Skeletal muscle cell (primary cell): ENCODE measurements around the gene MVB12B.
A peak's percentile ranks its signal among the peaks of the same experiment; 100 is the strongest.

Experiments used
- DNase-seq: peaks from one replicate; pipeline ENCODE4 v3.0.0-alpha.2; 2010; ENCODE audit warnings: low read depth
- H3K4me3 ChIP-seq: 2 replicates; pipeline ENCODE4 v1.5.1; 2011; ENCODE audit warnings: low read depth, mild to moderate bottlenecking, control low read depth, low read length, moderate library complexity

The MVB12B gene

GRCh38 chr9:126494746-126495145, 168.1 kb downstream of the MVB12B start:
- no peak for DNase-seq
- no peak overlapping the region for H3K4me3 ChIP-seq

- no peak for DNase-seq
- no peak overlapping the region for H3K4me3 ChIP-seq
Observed at GRCh38 chr9:126495411-126496180, 169.0 kb downstream of the MVB12B start.

- no peak overlapping the region for H3K4me3 ChIP-seq
- no peak for DNase-seq
Observed at GRCh38 chr9:126496181-126496576, 169.6 kb downstream of the MVB12B start.

- no peak for DNase-seq
- H3K4me3 ChIP-seq = no peak overlapping the region
Observed at GRCh38 chr9:126496781-126497659, 170.4 kb downstream of the MVB12B start.

GRCh38 chr9:126497660-126498275, 171.1 kb downstream of the MVB12B start:
- no peak overlapping the region for H3K4me3 ChIP-seq
- no peak for DNase-seq

- H3K4me3 ChIP-seq = no peak overlapping the region
- DNase-seq = no peak
Observed at GRCh38 chr9:126498331-126498730, 171.7 kb downstream of the MVB12B start.

- DNase-seq = no peak
- H3K4me3 ChIP-seq = peak overlapping the region; percentile 49
Observed at GRCh38 chr9:126499005-126499910, 172.6 kb downstream of the MVB12B start.

GRCh38 chr9:126499911-126500599, 173.4 kb downstream of the MVB12B start:
- H3K4me3 ChIP-seq = peak overlapping the region; percentile 49
- DNase-seq = no peak

GRCh38 chr9:126500600-126501382, 174.2 kb downstream of the MVB12B start:
- peak; percentile 19 for DNase-seq
- no peak overlapping the region for H3K4me3 ChIP-seq

- H3K4me3 ChIP-seq = no peak overlapping the region
- DNase-seq = no peak
Observed at GRCh38 chr9:126501383-126502331, 175.0 kb downstream of the MVB12B start.

- no peak for DNase-seq
- H3K4me3 ChIP-seq = no peak overlapping the region
Observed at GRCh38 chr9:126502417-126503332, 176.0 kb downstream of the MVB12B start.

- H3K4me3 ChIP-seq = no peak overlapping the region
- peak; percentile 31 for DNase-seq
Observed at GRCh38 chr9:126503333-126504085, 176.9 kb downstream of the MVB12B start.

- no peak overlapping the region for H3K4me3 ChIP-seq
- no peak for DNase-seq
Observed at GRCh38 chr9:126504086-126504976, 177.7 kb downstream of the MVB12B start.

GRCh38 chr9:126504977-126505455, 178.4 kb downstream of the MVB12B start:
- no peak overlapping the region for H3K4me3 ChIP-seq
- no peak for DNase-seq
